Aorta (tissue), 5 donors: Measurements from ENCODE around the gene RAD18. TPM values are rescaled to one million over a fixed set of nuclear protein-coding genes. Genes with fewer than 3 reads are reported as not detected.

ENCODE experiments used
- ATAC-seq: fragments of 200-7000 bp; cut with Tn5 transposase; one replicate; pipeline ENCODE4 v1.9.1; 2022; ENCODE audit warnings: moderate library complexity; ENCODE audit not compliant: low FRiP score
- DNase-seq, 2 donors: peaks; one replicate each; pipeline ENCODE4 v3.0.0-alpha.2; 2020
- H3K27ac ChIP-seq, 2 donors: one replicate each; pipeline ENCODE4 v1.5.1; 2013; ENCODE audit warnings: low read length in 2 of 2, mild to moderate bottlenecking in 2 of 2, moderate library complexity in 2 of 2, control low read depth in 1 of 2, inconsistent platforms in 1 of 2, low read depth in 1 of 2
- H3K27me3 ChIP-seq, 2 donors: one replicate each; pipeline ENCODE4 v1.6.1; 2013; ENCODE audit warnings: control low read depth in 1 of 2, low read length in 1 of 2, mild to moderate bottlenecking in 1 of 2, moderate library complexity in 1 of 2; ENCODE audit not compliant: insufficient read depth in 2 of 2, control insufficient read depth in 1 of 2
- H3K36me3 ChIP-seq, 2 donors: one replicate each; pipeline ENCODE4 v1.6.1; 2013; ENCODE audit warnings: control low read depth in 1 of 2, low read length in 1 of 2, mild to moderate bottlenecking in 1 of 2; ENCODE audit not compliant: insufficient read depth in 2 of 2, control insufficient read depth in 1 of 2
- H3K4me1 ChIP-seq, 2 donors: one replicate each; pipeline ENCODE4 v1.6.1; 2013; ENCODE audit warnings: low read length in 2 of 2, control low read depth in 1 of 2, mild to moderate bottlenecking in 1 of 2, moderate library complexity in 1 of 2; ENCODE audit not compliant: insufficient read depth in 2 of 2, control insufficient read depth in 1 of 2
- H3K4me3 ChIP-seq, 2 donors: one replicate each; pipeline ENCODE4 v1.5.1; 2013; ENCODE audit warnings: low read length in 2 of 2, control low read depth in 1 of 2, mild to moderate bottlenecking in 1 of 2
- H3K9me3 ChIP-seq: one replicate; pipeline ENCODE4 v1.6.1; 2013; ENCODE audit warnings: mild to moderate bottlenecking, low read length; ENCODE audit not compliant: control insufficient read depth
- WGBS, 2 donors: extraction: QIAGEN DNeasy Blood & Tissue Kit; methylation state at CpG; one replicate each; pipeline ENCODE4 v1.1.7; 2013; 5-methylcytosine and 5-hydroxymethylcytosine counted together
- intact Hi-C, 2 donors: fragments of 100-400 bp; cut with DNase I; formaldehyde crosslinking; loops; one replicate each; pipeline versions ENCODE4 v1.14.2 to v1.15.0; 2022
- polyA plus RNA-seq, 2 donors: library from polyadenylated mRNA; stranded (reverse); fragments of 200-250 nt; gene quantifications; one replicate each; pipeline ENCODE4 v1.2.3, GENCODE V29; 2013
- total RNA-seq, 2 donors: library from RNA; stranded (reverse); fragmentation: NEBNext Ultra II Directional; extraction: Animal tissue kit (Norgen Biotek cat#: 25700); gene quantifications; one replicate each; pipeline ENCODE4 v1.2.1, GENCODE V29; 2021
- donor health status: healthy with polysubstance abuse.
- donor health status: Bipolar disorder and iron deficiency.
- donor health status: DM: no; HTN: no; CAD: no.
- donor health status: DM: no; HTN: no; CAD: no.
- donor health status: DM: yes; HTN: yes; CAD: no.

The RAD18 gene
- total and polyA plus RNA-seq, 4 donors: 2.5 to 12.1 (median 5.0) TPM

DNA sequence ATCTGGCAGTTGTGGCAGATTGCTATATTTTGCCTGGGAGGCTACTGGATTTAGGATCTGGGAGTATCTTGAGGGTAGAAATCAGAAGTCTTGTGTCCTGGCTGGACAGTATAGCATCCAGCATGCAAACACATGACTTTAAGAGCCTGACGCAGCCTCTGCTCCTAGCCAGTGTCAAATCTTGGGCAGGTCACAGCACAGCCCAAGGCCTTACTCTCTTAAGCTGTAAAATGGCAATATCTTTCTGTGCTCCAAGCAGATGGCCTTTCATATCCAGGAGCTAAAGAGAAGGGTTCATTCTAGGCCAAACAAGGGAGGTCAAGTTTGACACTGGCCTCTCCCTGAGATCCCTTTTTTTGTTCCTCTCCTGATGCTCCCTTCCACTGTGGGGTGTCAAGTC, 19.8 kb upstream of the RAD18 start:
- no peak for ATAC-seq
- 89 to 92% methylated on average over 1 of the region's 1 CpG for WGBS, 2 donors

DNA sequence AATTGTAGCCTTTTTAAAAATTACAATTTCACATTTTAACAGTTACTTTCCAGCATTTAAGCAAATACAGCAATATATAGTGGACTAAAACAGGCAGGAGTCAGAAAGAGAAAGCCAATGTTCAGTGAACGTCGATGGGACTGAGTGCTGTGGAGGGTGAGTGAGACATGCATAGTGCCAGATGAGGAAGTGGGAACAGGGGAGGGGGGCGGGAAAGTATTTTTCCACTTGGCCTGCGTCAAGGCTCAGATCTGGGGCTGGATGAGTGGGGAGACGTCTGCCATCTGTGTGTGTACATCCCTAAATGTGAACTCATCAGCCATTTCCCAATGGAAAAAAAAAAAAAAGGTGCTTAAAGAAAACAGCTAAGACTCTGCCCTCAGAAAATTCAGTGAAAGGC, 19.2 kb upstream of the RAD18 start:
- H3K27me3 ChIP-seq: no peaks in the 10 kb centered on the region

More for the DNA sequence above, 19.8 kb upstream of the RAD18 start:
- Histone ChIP-seq H3K4me1 (no peaks in the 10 kb centered on the region), H3K27ac (no peak overlapping the region), H3K4me3 (no peak overlapping the region), H3K27me3 (no peaks in the 10 kb centered on the region), H3K36me3 (no peaks in the 10 kb centered on the region), H3K9me3 (peaks cover 5% of the 10 kb centered on the region)
- DNase-seq: no peak
- intact Hi-C loops: no loop called here

DNA sequence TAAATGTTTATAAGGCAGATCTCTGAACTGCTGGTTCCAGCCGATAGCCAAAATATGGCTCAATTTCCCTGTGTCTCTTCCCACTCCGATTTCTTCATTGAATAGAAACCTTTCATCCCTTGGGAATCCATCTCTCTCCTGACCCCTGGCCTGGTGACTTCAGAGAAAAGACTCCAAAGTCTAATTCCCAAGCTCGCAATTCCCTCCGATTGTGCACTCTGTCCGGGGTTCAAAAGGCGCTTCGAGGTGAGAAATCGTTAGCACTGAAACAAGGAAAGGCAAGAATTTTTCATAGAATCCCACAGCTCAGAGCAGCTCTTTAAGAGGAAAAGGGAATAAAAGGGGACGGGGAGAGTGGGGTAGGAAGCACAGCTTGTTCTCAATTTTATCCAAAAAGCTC, 18.4 kb upstream of the RAD18 start:
- DNase-seq (no peak), ATAC-seq (no peak)
- Histone ChIP-seq H3K4me3 (no peak overlapping the region), H3K27ac (no peak overlapping the region), H3K9me3 (peaks cover 5% of the 10 kb centered on the region), H3K36me3 (no peaks in the 10 kb centered on the region), H3K4me1 (no peaks in the 10 kb centered on the region), H3K27me3 (no peaks in the 10 kb centered on the region)
- WGBS, 2 donors: 84 to 87% methylated on average over 9 of the region's 9 CpGs
- intact Hi-C loops: no loop called here

More for the DNA sequence above, 19.2 kb upstream of the RAD18 start:
- Histone ChIP-seq H3K4me3 (no peak overlapping the region), H3K9me3 (peaks cover 5% of the 10 kb centered on the region), H3K27ac (no peak overlapping the region), H3K36me3 (no peaks in the 10 kb centered on the region), H3K4me1 (no peaks in the 10 kb centered on the region)
- 47 to 68% methylated on average over 5 of the region's 5 CpGs for WGBS, 2 donors
- no peak for DNase-seq
- intact Hi-C loops: no loop called here
- ATAC-seq: no peak

DNA sequence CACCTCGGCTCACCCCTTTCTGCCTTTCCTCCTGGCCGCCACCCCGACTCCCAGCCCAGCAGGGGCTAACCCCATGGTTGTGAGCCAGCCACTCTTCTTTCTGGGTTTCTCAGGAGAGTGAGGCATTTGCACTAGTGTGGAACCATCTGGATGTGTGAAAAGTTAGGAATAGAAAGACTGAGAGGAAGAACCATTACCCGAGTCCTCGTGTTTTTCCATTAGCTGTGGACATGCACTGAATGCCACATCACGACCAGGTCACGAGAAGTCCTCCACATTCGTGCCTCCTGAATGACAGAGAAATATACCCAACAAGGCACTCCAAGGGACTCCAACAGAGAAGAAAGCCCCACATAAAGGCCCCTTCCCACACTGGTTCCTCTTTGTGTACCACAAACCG, 18.0 kb upstream of the RAD18 start:
- Histone ChIP-seq H3K9me3 (peaks cover 5% of the 10 kb centered on the region), H3K4me3 (no peak overlapping the region), H3K27ac (no peak overlapping the region), H3K36me3 (no peaks in the 10 kb centered on the region), H3K27me3 (no peaks in the 10 kb centered on the region), H3K4me1 (no peaks in the 10 kb centered on the region)
- ATAC-seq (no peak), DNase-seq (no peak)
- intact Hi-C loops: no loop called here
- WGBS, 2 donors: 67 to 81% methylated on average over 9 of the region's 9 CpGs

DNA sequence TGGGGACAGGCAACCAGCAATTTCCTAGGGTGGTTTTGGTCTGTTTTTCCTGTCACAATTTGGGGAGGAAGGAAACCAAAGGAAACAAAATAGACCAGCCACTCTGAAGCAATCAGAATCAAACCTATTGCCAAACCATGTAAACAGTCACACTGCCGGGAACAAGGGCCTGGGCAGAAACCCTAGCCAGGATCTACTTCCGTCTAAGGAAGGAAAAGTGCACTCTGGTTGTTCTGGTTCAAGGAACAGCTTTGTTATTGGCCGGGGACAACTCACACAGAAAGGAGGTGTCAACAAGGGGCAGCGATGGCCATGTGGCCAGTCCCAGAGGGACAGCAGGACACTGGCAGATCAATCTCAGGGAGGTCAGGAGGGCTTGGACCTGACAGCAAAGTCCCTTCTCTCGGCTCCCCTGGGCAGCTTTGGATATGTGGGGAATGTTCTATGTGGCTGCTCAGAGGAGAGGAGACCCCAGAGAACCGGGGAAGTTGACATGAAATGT, 17.5 kb upstream of the RAD18 start:
- WGBS, 2 donors: 15 to 35% methylated on average over 6 of the region's 6 CpGs
- DNase-seq (no peak), ATAC-seq (no peak)
- intact Hi-C loops: no loop called here
- H3K36me3 ChIP-seq: no peaks in the 10 kb centered on the region
- no peaks in the 10 kb centered on the region for H3K4me1 ChIP-seq
- no peak overlapping the region for H3K4me3 ChIP-seq
- H3K27me3 ChIP-seq: no peaks in the 10 kb centered on the region
- peaks cover 5% of the 10 kb centered on the region for H3K9me3 ChIP-seq
- H3K27ac ChIP-seq: no peak overlapping the region

DNA sequence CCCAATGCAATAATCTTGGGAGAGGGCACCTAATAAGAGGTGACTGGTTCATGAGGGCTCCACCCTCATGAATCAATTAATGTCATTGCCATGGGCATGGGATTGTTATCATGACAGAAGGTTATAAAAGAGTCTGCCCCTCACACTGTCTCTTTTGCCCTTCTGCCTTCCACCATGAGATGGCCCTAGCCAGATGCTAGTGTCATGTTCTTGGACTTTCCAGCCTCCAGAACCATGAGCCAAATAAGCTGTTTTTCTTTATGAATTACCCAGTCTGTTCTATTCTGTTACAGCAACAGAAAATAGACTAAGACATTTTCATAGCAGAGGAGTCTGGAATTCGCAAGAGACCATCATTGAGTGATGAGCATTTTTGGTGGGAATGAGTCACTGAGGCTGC, 16.0 kb upstream of the RAD18 start:
- no peak overlapping the region for H3K27ac ChIP-seq
- H3K4me1 ChIP-seq: no peaks in the 10 kb centered on the region
- no peaks in the 10 kb centered on the region for H3K27me3 ChIP-seq
- 92 to 100% methylated on average over 1 of the region's 1 CpG for WGBS, 2 donors
- no peak overlapping the region for H3K4me3 ChIP-seq
- ATAC-seq (no peak), DNase-seq (no peak)
- peaks cover 5% of the 10 kb centered on the region for H3K9me3 ChIP-seq
- no peaks in the 10 kb centered on the region for H3K36me3 ChIP-seq
- intact Hi-C loops: no loop called here

DNA sequence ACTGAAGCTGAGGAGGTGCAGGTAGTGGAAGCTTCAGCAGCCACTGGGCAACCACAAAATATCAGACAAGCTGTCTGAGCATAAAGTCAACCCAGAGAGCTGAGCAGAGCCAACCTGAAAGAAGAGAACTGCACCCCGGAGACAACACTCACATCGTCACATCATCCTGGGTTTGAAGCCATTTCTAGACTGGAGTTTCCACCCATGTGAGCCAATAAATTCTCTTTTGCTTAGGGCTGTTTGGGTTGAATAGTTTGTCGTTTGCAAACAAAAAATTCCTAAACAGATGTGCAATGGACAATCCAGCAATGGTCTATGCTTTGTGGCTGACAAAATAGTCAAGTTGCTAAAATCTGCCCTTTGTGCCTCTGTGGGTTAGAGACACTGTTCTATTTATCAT, 15.3 kb upstream of the RAD18 start:
- H3K27me3 ChIP-seq: no peaks in the 10 kb centered on the region
- DNase-seq (no peak), ATAC-seq (no peak)
- intact Hi-C loops: no loop called here
- H3K36me3 ChIP-seq: no peaks in the 10 kb centered on the region
- H3K27ac ChIP-seq: no peak overlapping the region
- WGBS, 2 donors: 51 to 83% methylated on average over 3 of the region's 3 CpGs
- no peaks in the 10 kb centered on the region for H3K4me1 ChIP-seq
- no peak overlapping the region for H3K4me3 ChIP-seq
- peaks cover 5% of the 10 kb centered on the region for H3K9me3 ChIP-seq

DNA sequence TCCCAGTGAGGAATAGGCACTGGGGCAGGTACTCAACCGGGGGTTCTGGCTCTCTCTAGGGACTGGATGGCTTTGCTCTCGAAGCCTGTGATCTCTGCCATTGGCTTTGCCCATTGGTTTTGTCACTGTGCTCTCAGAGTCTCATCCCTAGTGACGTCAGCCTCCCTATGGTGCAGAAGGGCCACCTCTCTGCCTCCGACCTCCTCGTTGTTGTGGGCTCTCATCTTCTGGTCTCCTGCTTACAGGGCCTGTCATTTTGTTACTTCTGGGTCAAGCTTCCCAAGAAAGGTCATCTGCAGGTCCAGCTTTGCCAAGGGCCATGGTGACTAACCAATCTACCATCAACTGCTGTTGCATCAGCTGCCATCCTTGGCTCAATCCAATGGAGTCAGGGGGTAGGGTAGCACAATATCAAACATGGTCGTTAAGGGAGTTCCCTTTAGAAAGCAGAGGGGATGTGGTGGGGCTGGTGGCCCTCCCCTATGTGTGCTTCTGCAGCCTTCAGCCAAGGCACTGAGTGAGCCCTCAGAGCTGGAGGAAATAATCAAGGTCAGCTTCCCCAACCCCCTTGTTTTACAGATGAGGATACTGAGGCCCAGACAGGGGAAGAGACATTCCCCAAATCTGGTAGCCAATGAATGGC, 13.4 kb upstream of the RAD18 start:
- peaks cover 5% of the 10 kb centered on the region for H3K9me3 ChIP-seq
- H3K36me3 ChIP-seq: no peaks in the 10 kb centered on the region
- no peak overlapping the region for H3K27ac ChIP-seq
- WGBS, 2 donors: 86 to 89% methylated on average over 6 of the region's 6 CpGs
- H3K27me3 ChIP-seq: no peaks in the 10 kb centered on the region
- no peaks in the 10 kb centered on the region for H3K4me1 ChIP-seq
- intact Hi-C loops: no loop called here
- DNase-seq (no peak), ATAC-seq (no peak)
- no peak overlapping the region for H3K4me3 ChIP-seq
